Stomach (tissue), 4 donors: ENCODE data around the gene CREBL2.

Experiments used
- POLR2AphosphoS5 ChIP-seq, 3 donors: sonication (generic); formaldehyde crosslinking; IDR thresholded peaks; one replicate each; pipeline ENCODE4 v1.6.1; 2016; ENCODE audit warnings: antibody characterized with exemption in 3 of 3
- TF ChIP-seq, protein P1 (sequence below), 7 experiments: fragments of 450-650 bp in 4 of 7; fragments of 200-600 bp in 3 of 7; sonication (generic) in 3 of 7; IDR thresholded peaks; one replicate each; pipeline ENCODE4 v1.5.1; 2016 to 2019; ENCODE audit warnings: antibody characterized with exemption in 7 of 7, control low read depth in 2 of 7, mild to moderate bottlenecking in 1 of 7

DNA sequence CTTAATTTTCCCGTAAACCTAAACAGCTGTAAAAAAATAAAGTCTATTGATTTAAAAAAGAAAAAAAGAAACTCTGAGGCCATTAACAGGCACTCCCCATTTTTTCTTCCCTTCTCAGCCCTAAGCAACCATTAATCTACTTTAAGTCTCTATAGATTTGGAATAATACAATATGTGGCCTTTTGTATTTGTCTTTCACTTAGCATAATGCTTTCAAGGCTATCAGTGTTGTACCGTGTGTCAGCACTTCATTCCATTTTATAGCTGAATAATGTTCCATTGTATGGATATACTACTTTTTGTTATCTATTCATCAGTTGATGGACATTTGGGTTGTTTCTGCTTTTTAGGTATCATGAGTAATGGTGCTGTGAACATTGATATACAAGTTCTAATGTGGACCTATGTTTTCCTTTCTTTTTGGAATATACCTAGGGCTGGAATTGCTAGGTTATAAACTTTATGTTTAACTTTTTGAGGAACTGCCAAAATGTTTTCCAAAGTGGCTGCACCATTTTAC, 15.7 kb downstream of the CREBL2 start:
- TF ChIP-seq, protein P1, sequence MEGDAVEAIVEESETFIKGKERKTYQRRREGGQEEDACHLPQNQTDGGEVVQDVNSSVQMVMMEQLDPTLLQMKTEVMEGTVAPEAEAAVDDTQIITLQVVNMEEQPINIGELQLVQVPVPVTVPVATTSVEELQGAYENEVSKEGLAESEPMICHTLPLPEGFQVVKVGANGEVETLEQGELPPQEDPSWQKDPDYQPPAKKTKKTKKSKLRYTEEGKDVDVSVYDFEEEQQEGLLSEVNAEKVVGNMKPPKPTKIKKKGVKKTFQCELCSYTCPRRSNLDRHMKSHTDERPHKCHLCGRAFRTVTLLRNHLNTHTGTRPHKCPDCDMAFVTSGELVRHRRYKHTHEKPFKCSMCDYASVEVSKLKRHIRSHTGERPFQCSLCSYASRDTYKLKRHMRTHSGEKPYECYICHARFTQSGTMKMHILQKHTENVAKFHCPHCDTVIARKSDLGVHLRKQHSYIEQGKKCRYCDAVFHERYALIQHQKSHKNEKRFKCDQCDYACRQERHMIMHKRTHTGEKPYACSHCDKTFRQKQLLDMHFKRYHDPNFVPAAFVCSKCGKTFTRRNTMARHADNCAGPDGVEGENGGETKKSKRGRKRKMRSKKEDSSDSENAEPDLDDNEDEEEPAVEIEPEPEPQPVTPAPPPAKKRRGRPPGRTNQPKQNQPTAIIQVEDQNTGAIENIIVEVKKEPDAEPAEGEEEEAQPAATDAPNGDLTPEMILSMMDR (IDR thresholded peaks at IDR 0.05) = no peak
- TF ChIP-seq POLR2AphosphoS5 (IDR thresholded peaks at IDR 0.05) = no peak
